ENCODE results near the gene PPID.
"Not testable (repeated sequence)": the region's sequence is repeated elsewhere in the genome, so short reads cannot be mapped to it uniquely, and the experiment has no call there.

The PPID gene

GRCh38 chr4:158729716-158730559 is 6.7 kb upstream of the PPID start:
- DNase-seq (ENCODE audit: low spot score): peak; percentile 28

GRCh38 chr4:158728236-158728635 is 5.0 kb upstream of the PPID start:
- no peak for DNase-seq (ENCODE audit: low spot score)

- DNase-seq (ENCODE audit: low spot score): no peak
Observed at GRCh38 chr4:158726633-158727032, 3.4 kb upstream of the PPID start.

GRCh38 chr4:158724637-158725036 is 1.4 kb upstream of the PPID start:
- DNase-seq (ENCODE audit: low spot score): no peak

GRCh38 chr4:158722291-158722916 is 792 bp downstream of the PPID start:
- DNase-seq (ENCODE audit: low spot score): peak; percentile 3

- no peak for DNase-seq (ENCODE audit: low spot score)
Observed at GRCh38 chr4:158721680-158722079, 1.5 kb downstream of the PPID start.

- no peak for DNase-seq (ENCODE audit: low spot score)
Observed at GRCh38 chr4:158715802-158716201, 7.4 kb downstream of the PPID start.

- DNase-seq (ENCODE audit: low spot score): no peak
Observed at GRCh38 chr4:158714937-158715336, 8.3 kb downstream of the PPID start.

GRCh38 chr4:158712622-158713021 is 10.6 kb downstream of the PPID start:
- not testable (repeated sequence) for DNase-seq (ENCODE audit: low spot score)

- no peak for DNase-seq (ENCODE audit: low spot score)
Observed at GRCh38 chr4:158710814-158711213, 12.4 kb downstream of the PPID start.

- DNase-seq (ENCODE audit: low spot score): no peak
Observed at GRCh38 chr4:158704274-158704673, 18.9 kb downstream of the PPID start.

- DNase-seq (ENCODE audit: low spot score): no peak
Observed at GRCh38 chr4:158688813-158689212, 34.4 kb downstream of the PPID start.

GRCh38 chr4:158682066-158682465 is 41.1 kb downstream of the PPID start:
- DNase-seq (ENCODE audit: low spot score): no peak

GRCh38 chr4:158681629-158682028 is 41.6 kb downstream of the PPID start:
- DNase-seq (ENCODE audit: low spot score): no peak

- no peak for DNase-seq (ENCODE audit: low spot score)
Observed at GRCh38 chr4:158678767-158679166, 44.4 kb downstream of the PPID start.

- DNase-seq (ENCODE audit: low spot score): no peak
Observed at GRCh38 chr4:158676076-158676475, 47.1 kb downstream of the PPID start.

- no peak for DNase-seq (ENCODE audit: low spot score)
Observed at GRCh38 chr4:158673633-158674032, 49.6 kb downstream of the PPID start.

- peak; percentile 96 for DNase-seq (ENCODE audit: low spot score)
Observed at GRCh38 chr4:158671915-158672806, 51.0 kb downstream of the PPID start, which contains the start of gene ETFDH. Gene ETFDH, plus strand, starts transcription at chr4:158672296. Its CDS starts 161 bp downstream, at chr4:158672457.

- no peak for DNase-seq (ENCODE audit: low spot score)
Observed at GRCh38 chr4:158671665-158671914, 51.6 kb downstream of the PPID start, which contains the start of gene C4orf46. Gene C4orf46, minus strand, starts transcription at chr4:158671887. Its CDS starts 86 bp downstream, at chr4:158671801.

- DNase-seq (ENCODE audit: low spot score): peak; percentile 31
Observed at GRCh38 chr4:158670975-158671664, 52.1 kb downstream of the PPID start.

GRCh38 chr4:158669310-158669709 is 53.9 kb downstream of the PPID start:
- DNase-seq (ENCODE audit: low spot score): no peak

- DNase-seq (ENCODE audit: low spot score): peak; percentile 17
Observed at GRCh38 chr4:158667651-158668198, 55.5 kb downstream of the PPID start.

All from germinal center (tissue), 1 donor.